GM18505 (cell line): Measurements from ENCODE around the gene PLD4.
"Not testable (repeated sequence)": the region's sequence is repeated elsewhere in the genome, so short reads cannot be mapped to it uniquely, and the experiment has no call there.

Experiments
- ATAC-seq: cut with Tn5 transposase; IDR thresholded peaks from one replicate; pipeline ENCODE4 v1.9.1; 2021; ENCODE audit not compliant: unreplicated experiment
- POLR2A ChIP-seq: IDR thresholded peaks from 4 replicates; pipeline ENCODE4 v1.6.1; 2011; ENCODE audit warnings: borderline replicate concordance; ENCODE audit not compliant: insufficient read depth, insufficient read length; ENCODE audit errors: extremely low read depth

Gene PLD4

DNA sequence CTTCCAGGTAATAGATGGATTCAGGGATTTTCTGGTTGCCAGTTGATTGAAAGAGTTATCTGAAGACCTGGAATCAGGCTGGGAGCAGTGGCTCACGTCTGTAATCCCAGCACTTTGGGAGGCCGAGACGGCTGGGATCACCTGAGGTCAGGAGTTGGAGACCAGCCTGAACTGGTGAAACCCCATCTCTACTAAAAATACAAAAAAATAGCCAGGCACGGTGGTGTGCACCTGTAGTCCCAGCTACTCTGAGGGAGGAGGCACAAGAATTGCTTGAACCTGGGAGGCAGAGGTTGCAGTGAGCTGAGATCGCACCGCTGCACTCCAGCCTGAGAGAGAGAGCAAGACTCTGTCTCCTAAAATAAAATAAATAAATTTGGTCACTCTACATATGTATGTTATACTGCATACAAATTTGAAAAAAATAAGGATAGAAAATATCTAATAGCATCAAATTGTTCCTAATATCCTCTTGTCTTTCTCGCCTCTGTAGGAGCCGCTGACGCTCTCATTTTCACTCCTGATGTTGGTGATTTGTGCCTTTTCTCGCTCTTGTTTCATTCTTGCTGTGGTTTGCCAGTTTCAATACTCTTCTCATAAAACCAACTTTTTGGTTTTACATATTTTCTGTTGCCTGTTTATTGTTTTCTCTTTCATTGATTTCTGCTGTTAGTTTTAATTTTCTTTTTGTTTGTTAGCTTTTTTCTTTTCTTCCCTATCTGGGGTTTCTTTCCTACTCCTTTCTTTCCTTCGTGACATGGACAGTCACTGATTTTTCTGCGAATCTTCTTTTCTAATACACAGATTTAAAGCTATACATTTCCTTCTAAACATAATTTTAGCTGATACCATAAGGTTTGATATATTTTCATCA lies 23.8 kb upstream of the PLD4 start:
- TF ChIP-seq POLR2A = no peak
- ATAC-seq = no peak

- no peak for TF ChIP-seq POLR2A
These were observed 20.7 kb upstream of the PLD4 start for GRCh38 chr14:104903990-104904389.

GRCh38 chr14:104904650-104905578 lies 19.8 kb upstream of the PLD4 start:
- ATAC-seq = not testable (repeated sequence)

More at GRCh38 chr14:104903990-104904389, 20.7 kb upstream of the PLD4 start:
- ATAC-seq = no peak

GRCh38 chr14:104905579-104905933 lies 19.1 kb upstream of the PLD4 start:
- ATAC-seq = not testable (repeated sequence)

DNA sequence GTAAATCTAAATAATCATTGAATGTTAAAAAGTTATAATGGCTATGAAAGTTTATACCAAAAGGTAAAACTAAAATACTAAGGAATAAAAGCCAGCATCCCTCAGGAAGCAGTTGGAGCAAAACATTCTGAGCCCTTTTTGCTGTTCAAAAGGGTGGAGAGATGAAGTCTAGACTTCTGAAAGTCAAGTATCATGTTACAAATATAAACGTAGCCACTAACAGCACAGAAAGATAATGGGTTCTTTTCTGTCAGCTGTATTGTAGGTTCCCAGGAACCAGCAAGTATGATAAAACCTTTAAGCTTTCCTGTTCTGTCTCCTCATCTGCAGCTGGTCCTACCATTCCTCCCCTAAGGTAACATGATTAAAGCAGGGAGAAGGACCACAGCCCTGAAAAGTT lies 16.4 kb upstream of the PLD4 start:
- no peak for TF ChIP-seq POLR2A
- ATAC-seq = no peak

DNA sequence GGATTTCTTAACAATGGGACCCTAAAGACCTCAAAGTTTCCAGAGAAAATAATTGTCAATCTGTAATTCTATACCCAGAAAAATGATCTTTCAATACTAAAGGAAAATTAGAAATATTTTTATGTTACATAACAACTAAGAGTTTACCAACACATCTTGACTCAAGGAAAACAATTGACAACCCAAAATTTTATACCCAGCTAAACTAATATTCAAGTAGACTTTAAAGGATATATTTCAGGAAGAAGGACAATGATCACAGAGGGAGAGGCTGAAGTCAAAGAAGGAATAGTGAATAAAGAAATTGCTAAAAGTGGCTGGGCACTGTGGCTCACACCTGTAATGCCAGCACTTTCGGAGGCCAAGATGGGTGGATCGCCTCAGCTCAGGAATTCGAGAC lies 12.6 kb upstream of the PLD4 start:
- TF ChIP-seq POLR2A = no peak
- ATAC-seq = no peak

DNA sequence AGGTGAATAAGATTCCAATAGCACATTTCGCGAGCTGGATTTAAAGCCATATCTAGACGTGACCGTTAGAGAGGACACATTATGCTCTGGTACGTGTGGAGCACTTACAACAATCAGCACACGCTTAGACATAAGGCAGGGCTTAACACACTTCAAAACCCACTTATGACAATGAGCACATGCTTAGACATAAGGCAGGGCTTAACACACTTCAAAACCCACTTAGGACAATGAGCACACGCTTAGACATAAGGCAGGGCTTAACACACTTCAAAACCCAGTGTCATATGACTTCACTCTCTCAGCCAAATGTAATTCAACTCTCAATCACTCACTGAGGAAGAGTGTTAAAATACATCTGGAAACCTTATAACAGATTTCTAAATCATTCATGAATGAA lies 11.2 kb upstream of the PLD4 start:
- ATAC-seq = no peak
- no peak for TF ChIP-seq POLR2A

DNA sequence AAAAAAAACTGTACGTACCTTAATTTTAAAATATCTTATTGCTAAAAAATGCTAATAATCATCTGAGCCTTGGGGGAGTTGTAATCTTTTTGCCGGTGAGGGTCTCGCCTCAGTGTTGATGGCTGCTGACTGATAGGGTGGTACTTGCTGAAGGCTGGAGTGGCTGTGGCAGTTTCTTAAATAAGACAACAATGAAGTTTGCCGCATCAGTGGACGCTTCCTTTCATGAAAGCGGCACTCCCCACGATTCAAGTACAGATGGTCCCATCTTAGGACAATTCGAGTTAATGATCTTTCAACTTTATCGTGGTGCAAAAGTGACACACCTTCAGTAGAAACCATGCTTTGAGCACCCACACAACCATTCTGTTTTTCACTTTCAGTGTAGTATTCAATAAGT lies 7.6 kb upstream of the PLD4 start:
- no peak for ATAC-seq
- no peak for TF ChIP-seq POLR2A

DNA sequence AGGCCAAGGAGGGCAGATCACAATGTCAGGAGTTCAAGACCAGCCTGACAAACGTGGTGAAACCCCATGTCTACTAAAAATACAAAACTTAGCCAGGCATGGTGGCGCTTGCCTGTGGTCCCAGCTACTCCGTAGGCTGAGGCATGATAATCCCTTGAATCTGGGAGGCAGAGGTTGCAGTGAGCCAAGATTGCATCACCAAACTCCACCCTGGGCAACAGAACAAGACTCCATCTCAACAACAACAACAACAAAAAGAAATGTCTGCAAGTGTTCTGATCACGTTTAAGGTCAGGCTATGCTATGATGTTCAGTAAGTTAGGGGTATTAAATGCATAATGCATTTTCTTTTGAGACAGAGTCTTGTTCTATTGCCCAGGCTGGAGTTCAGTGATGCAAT lies 6.7 kb upstream of the PLD4 start:
- no peak for TF ChIP-seq POLR2A
- ATAC-seq = no peak

GRCh38 chr14:104919152-104919992 lies 5.3 kb upstream of the PLD4 start:
- not testable (repeated sequence) for ATAC-seq

DNA sequence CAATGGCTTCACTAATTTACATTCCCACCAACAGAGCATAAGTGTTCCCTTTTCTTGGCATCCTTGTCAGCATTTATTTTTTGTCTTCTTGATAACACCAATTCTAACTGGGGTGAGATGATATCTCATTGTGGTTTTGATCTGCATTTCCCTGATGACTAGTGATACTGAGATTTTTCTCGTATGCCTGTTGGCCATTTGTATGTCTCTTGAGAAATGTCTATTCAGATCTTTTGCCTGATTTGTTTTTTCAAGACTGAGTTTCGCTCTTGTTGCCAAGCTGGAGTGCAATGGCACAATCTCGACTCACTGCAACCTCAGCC lies 4.7 kb upstream of the PLD4 start:
- no peak for ATAC-seq
- TF ChIP-seq POLR2A = no peak

GRCh38 chr14:104923640-104924420 lies 849 bp upstream of the PLD4 start:
- TF ChIP-seq POLR2A = no peak
- ATAC-seq = no peak
